ENCODE data around the gene FAM3A. TPM values are rescaled to one million over a fixed set of nuclear protein-coding genes. Genes with fewer than 3 reads are reported as not detected.
"Not testable (repeated sequence)": the region's sequence is repeated elsewhere in the genome, so short reads cannot be mapped to it uniquely, and the experiment has no call there.

FAM3A gene
- total RNA-seq, 4 donors from 2014 or later = 62.7 to 112 (median 72.5) TPM

GRCh38 chrX:154541896-154542722 lies 26.1 kb upstream of the FAM3A start:
- 62% methylated on average over 12 of the region's 12 CpGs; no CpG with 5 or more reads in 1 of the 2 donors for WGBS, 2 donors (ENCODE audit: low coverage in 1 of 2)
- intact Hi-C loops (cut with DNase I; ENCODE audit: low total_unique reads) = no loop called here
- Histone ChIP-seq H3K4me1 (peaks cover 0 to 14% (median 4%) of the 10 kb centered on the region in 4 donors), H3K4me3 (no peak overlapping the region), H3K27ac (peak overlapping the region; percentile 39 to 69 (median 64)), H3K9me3 (no peaks in the 10 kb centered on the region), H3K27me3 (no peaks in the 10 kb centered on the region), H3K36me3 (no peaks in the 10 kb centered on the region)
- peak; percentile 49 for DNase-seq
- in situ Hi-C loops (cut with MboI; ENCODE audit: low pct_ligation_motif_present in 1 of 4, low pct_unique_long_range_greater_than_20kb in 1 of 4, low sequenced_read_pairs in 3 of 4) = loop anchor here in 3 of 4 donors (25.0 kb wide), 3 partner anchors 130 to 1580 kb away; partner anchors contain the start of genes DNASE1L1 (in 3 of the 3), TAFAZZIN (in 3 of the 3), HCFC1 (in 1 of the 3) and TMEM187 (in 1 of the 3)
- TF ChIP-seq CTCF (IDR thresholded peaks at IDR 0.05) = no peak
- TF ChIP-seq POLR2AphosphoS5 (IDR thresholded peaks at IDR 0.05) = no peak
- no peak for TF ChIP-seq EP300 (IDR thresholded peaks at IDR 0.05; ENCODE audit: low read depth)

GRCh38 chrX:154541589-154541895 lies 25.5 kb upstream of the FAM3A start:
- Histone ChIP-seq H3K9me3 (no peaks in the 10 kb centered on the region), H3K4me1 (peaks cover 0 to 14% (median 4%) of the 10 kb centered on the region in 4 donors), H3K4me3 (no peak overlapping the region), H3K27ac (peak overlapping the region; percentile 39 to 69 (median 64)), H3K27me3 (no peaks in the 10 kb centered on the region), H3K36me3 (no peaks in the 10 kb centered on the region)
- TF ChIP-seq CTCF (IDR thresholded peaks at IDR 0.05) (no peak), POLR2AphosphoS5 (IDR thresholded peaks at IDR 0.05) (no peak), EP300 (IDR thresholded peaks at IDR 0.05; ENCODE audit: low read depth) (no peak), POLR2A (IDR thresholded peaks at IDR 0.05) (no peak)
- in situ Hi-C loops (cut with MboI; ENCODE audit: low pct_ligation_motif_present in 1 of 4, low pct_unique_long_range_greater_than_20kb in 1 of 4, low sequenced_read_pairs in 3 of 4) = loop anchor here in 3 of 4 donors (25.0 kb wide), 3 partner anchors 129 to 1579 kb away; partner anchors contain the start of genes DNASE1L1 (in 3 of the 3), TAFAZZIN (in 3 of the 3), HCFC1 (in 1 of the 3) and TMEM187 (in 1 of the 3)
- 76% methylated on average over 5 of the region's 5 CpGs; no CpG with 5 or more reads in 1 of the 2 donors for WGBS, 2 donors (ENCODE audit: low coverage in 1 of 2)
- intact Hi-C loops (cut with DNase I; ENCODE audit: low total_unique reads) = no loop called here
- no peak for DNase-seq

GRCh38 chrX:154540897-154541535 lies 25.0 kb upstream of the FAM3A start:
- Histone ChIP-seq H3K27ac (peak overlapping the region in 3 of 4 donors; percentile 60 to 69 (median 67)), H3K9me3 (no peaks in the 10 kb centered on the region), H3K4me1 (peaks cover 0 to 13% (median 2%) of the 10 kb centered on the region in 4 donors), H3K36me3 (no peaks in the 10 kb centered on the region), H3K27me3 (no peaks in the 10 kb centered on the region), H3K4me3 (no peak overlapping the region)
- 85% methylated on average over 19 of the region's 19 CpGs; no CpG with 5 or more reads in 1 of the 2 donors for WGBS, 2 donors (ENCODE audit: low coverage in 1 of 2)
- no peak for DNase-seq
- intact Hi-C loops (cut with DNase I; ENCODE audit: low total_unique reads) (no loop called here), in situ Hi-C loops (cut with MboI; ENCODE audit: low pct_ligation_motif_present in 1 of 4, low pct_unique_long_range_greater_than_20kb in 1 of 4, low sequenced_read_pairs in 3 of 4) (loop anchor here in 3 of 4 donors (25.0 kb wide), 3 partner anchors 129 to 1579 kb away; partner anchors contain the start of genes DNASE1L1 (in 3 of the 3), TAFAZZIN (in 3 of the 3), HCFC1 (in 1 of the 3) and TMEM187 (in 1 of the 3))
- TF ChIP-seq CTCF (IDR thresholded peaks at IDR 0.05) (no peak), POLR2A (IDR thresholded peaks at IDR 0.05) (no peak), EP300 (IDR thresholded peaks at IDR 0.05; ENCODE audit: low read depth) (no peak), POLR2AphosphoS5 (IDR thresholded peaks at IDR 0.05) (no peak)

- H3K4me1 ChIP-seq; H3K36me3 ChIP-seq; intact Hi-C loops (cut with DNase I; ENCODE audit: low total_unique reads); H3K27me3 ChIP-seq; H3K27ac ChIP-seq; DNase-seq; H3K4me3 ChIP-seq; H3K9me3 ChIP-seq: not testable (repeated sequence)
- 60 to 79% methylated on average over 1 to 7 of the region's 7 CpGs for WGBS, 2 donors (ENCODE audit: low coverage in 1 of 2)
- in situ Hi-C loops (cut with MboI; ENCODE audit: low pct_ligation_motif_present in 1 of 4, low pct_unique_long_range_greater_than_20kb in 1 of 4, low sequenced_read_pairs in 3 of 4) = loop anchor here in 3 of 4 donors (25.0 kb wide), 3 partner anchors 128 to 1578 kb away; partner anchors contain the start of genes DNASE1L1 (in 3 of the 3), TAFAZZIN (in 3 of the 3), HCFC1 (in 1 of the 3) and TMEM187 (in 1 of the 3)
Observed at GRCh38 chrX:154540365-154540764, 24.3 kb upstream of the FAM3A start.

Measured in transverse colon (tissue), 4 donors.